IMR-90 (cell line): ENCODE results near the gene SIK3. TPM values are rescaled to one million over a fixed set of nuclear protein-coding genes. Genes with fewer than 3 reads are reported as not detected.
A peak's percentile ranks its signal among the peaks of the same experiment; 100 is the strongest.
"Not testable (repeated sequence)": the region's sequence is repeated elsewhere in the genome, so short reads cannot be mapped to it uniquely, and the experiment has no call there.

Experiments
- ATAC-seq: fragments of 200-7000 bp; cut with Tn5 transposase; 2 replicates; pipeline ENCODE4 v1.9.1; 2020; ENCODE audit warnings: low read depth, mild to moderate bottlenecking, moderate library complexity
- BruUV-seq: library from RNA; stranded (reverse); fragments of 400-500 nt; replicated peaks from 2 replicates; lab custom pipeline; 2021; lab: Mats Ljungman, UMichigan
- CTCF ChIA-PET: fragments of 300-600 bp; formaldehyde crosslinking; extraction: SDS; loops from one replicate; lab custom pipeline; 2021; ENCODE audit warnings: antibody characterized with exemption; lab: Yijun Ruan, JAX
- POLR2A ChIA-PET: fragments of 300-600 bp; sonication (Branson Sonifier 250); formaldehyde crosslinking; loops from one replicate; lab custom pipeline; 2022; ENCODE audit warnings: antibody characterized with exemption; ENCODE audit not compliant: unreplicated experiment; lab: Charles Lee
- DNase-seq: peaks from one replicate; pipeline ENCODE4 v3.0.0; 2013
- H2AFZ ChIP-seq: replicated peaks from 2 replicates; pipeline ENCODE3; 2013; ENCODE audit warnings: low read length, mild to moderate bottlenecking; ENCODE audit not compliant: poor library complexity
- H2AK5ac ChIP-seq: 2 replicates; pipeline ENCODE4 v1.6.1; 2013; ENCODE audit warnings: low read depth, low read length, inconsistent platforms
- H2AK9ac ChIP-seq: replicated peaks from 2 replicates; pipeline ENCODE3; 2013; ENCODE audit warnings: mild to moderate bottlenecking, low read depth, low read length, moderate library complexity; ENCODE audit not compliant: poor library complexity
- H2BK120ac ChIP-seq: 2 replicates; pipeline ENCODE4 v1.6.1; 2013; ENCODE audit warnings: low read depth, low read length, inconsistent platforms
- H2BK15ac ChIP-seq: 3 replicates; pipeline ENCODE4 v1.6.1; 2013; ENCODE audit warnings: low read depth, low read length, inconsistent platforms
- H2BK20ac ChIP-seq: 2 replicates; pipeline ENCODE4 v1.6.1; 2013; ENCODE audit warnings: low read depth, mild to moderate bottlenecking, inconsistent platforms, low read length, moderate library complexity
- H2BK5ac ChIP-seq: 2 replicates; pipeline ENCODE4 v1.6.1; 2013; ENCODE audit warnings: mild to moderate bottlenecking, low read depth, low read length, inconsistent platforms; ENCODE audit not compliant: poor library complexity, severe bottlenecking
- H3K14ac ChIP-seq: replicated peaks from 2 replicates; pipeline ENCODE4 v1.6.1; 2013; ENCODE audit warnings: low read depth, low read length, inconsistent platforms
- H3K18ac ChIP-seq: 2 replicates; pipeline ENCODE4 v1.6.1; 2013; ENCODE audit warnings: low read depth, low read length, control low read depth
- H3K23ac ChIP-seq: 2 replicates; pipeline ENCODE4 v1.6.1; 2013; ENCODE audit warnings: low read depth, low read length, inconsistent platforms
- H3K27ac ChIP-seq: 2 replicates; pipeline ENCODE4 v1.5.1; 2013; ENCODE audit warnings: mild to moderate bottlenecking, control low read depth, low read length; ENCODE audit not compliant: insufficient read depth
- H3K27me3 ChIP-seq: 2 replicates; pipeline ENCODE4 v1.6.1; 2013; ENCODE audit warnings: low read length; ENCODE audit not compliant: control insufficient read depth, insufficient read depth
- H3K36me3 ChIP-seq: 2 replicates; pipeline ENCODE4 v1.6.1; 2013; ENCODE audit warnings: low read length, mixed read lengths; ENCODE audit not compliant: control insufficient read depth, insufficient read depth
- H3K4ac ChIP-seq: 2 replicates; pipeline ENCODE4 v1.6.1; 2013; ENCODE audit warnings: low read depth, low read length, inconsistent platforms
- H3K4me1 ChIP-seq: 2 replicates; pipeline ENCODE4 v1.6.1; 2013; ENCODE audit warnings: low read length, mixed read lengths; ENCODE audit not compliant: control insufficient read depth, insufficient read depth
- H3K4me2 ChIP-seq: 2 replicates; pipeline ENCODE4 v1.6.1; 2013; ENCODE audit warnings: low read depth, mild to moderate bottlenecking, control low read depth, low read length, moderate library complexity
- H3K4me3 ChIP-seq: 2 replicates; pipeline ENCODE4 v1.5.1; 2013; ENCODE audit warnings: low read depth, mild to moderate bottlenecking, control low read depth, low read length, moderate library complexity; ENCODE audit not compliant: insufficient read depth
- H3K56ac ChIP-seq: 2 replicates; pipeline ENCODE4 v1.6.1; 2013; ENCODE audit warnings: low read length, inconsistent platforms; ENCODE audit not compliant: insufficient read depth; ENCODE audit errors: extremely low read depth
- H3K79me1 ChIP-seq, 2 experiments: 2 replicates each; pipeline ENCODE4 v1.6.1; 2013; ENCODE audit warnings: low read length in 2 of 2, inconsistent platforms in 1 of 2, low read depth in 1 of 2
- H3K9ac ChIP-seq: 2 replicates; pipeline ENCODE4 v1.6.1; 2013; ENCODE audit warnings: low read depth, low read length, control low read depth
- H3K9me1 ChIP-seq: 2 replicates; pipeline ENCODE4 v1.6.1; 2013; ENCODE audit warnings: low read length, inconsistent platforms; ENCODE audit not compliant: insufficient read depth
- H3K9me3 ChIP-seq: 2 replicates; pipeline ENCODE4 v1.6.1; 2013; ENCODE audit warnings: low read length; ENCODE audit not compliant: control insufficient read depth, insufficient read depth
- H4K20me1 ChIP-seq: 2 replicates; pipeline ENCODE4 v1.6.1; 2013; ENCODE audit warnings: low read length, inconsistent platforms; ENCODE audit not compliant: insufficient read depth
- H4K5ac ChIP-seq: 2 replicates; pipeline ENCODE4 v1.6.1; 2013; ENCODE audit warnings: mild to moderate bottlenecking, low read depth, low read length, control low read depth
- H4K8ac ChIP-seq, 2 experiments: 2 replicates each; pipeline ENCODE4 v1.6.1; 2013; ENCODE audit warnings: low read depth in 2 of 2, low read length in 2 of 2, control low read depth in 1 of 2, inconsistent platforms in 1 of 2
- H4K91ac ChIP-seq: 2 replicates; pipeline ENCODE4 v1.6.1; 2013; ENCODE audit warnings: low read depth, low read length, inconsistent platforms; ENCODE audit not compliant: insufficient read depth
- MAFK ChIP-seq: IDR thresholded peaks from 2 replicates; pipeline ENCODE4 v1.6.1; 2012; ENCODE audit warnings: low read depth, low read length, improper control_type of control experiment
- RAD21 ChIP-seq: IDR thresholded peaks from 2 replicates; pipeline ENCODE4 v1.6.1; 2012; ENCODE audit warnings: low read length, improper control_type of control experiment
- USF2 ChIP-seq: fragments of 150-350 bp; IDR thresholded peaks from 2 replicates; pipeline ENCODE4 v1.6.1; 2017; ENCODE audit warnings: mild to moderate bottlenecking, antibody characterized with exemption, low read length, low read depth
- WGBS, 2 experiments: methylation state at CpG; one replicate each; pipeline versions ENCODE4 v1.1.5 to v1.1.7; 2013; ENCODE audit warnings: missing lambda C conversion rate in 2 of 2; ENCODE audit not compliant: insufficient read length in 1 of 2; ENCODE audit errors: extremely low coverage in 2 of 2; 5-methylcytosine and 5-hydroxymethylcytosine counted together
- dilution Hi-C: fragments of 300-500 bp; cut with HindIII; formaldehyde crosslinking; loops from one replicate; pipeline ENCODE4 v1.14.3; 2018; ENCODE audit warnings: low sequenced_read_pairs; ENCODE audit not compliant: unreplicated experiment
- in situ Hi-C: fragments of 300-500 bp; cut with MboI; formaldehyde crosslinking; loops from 3 replicates; pipeline ENCODE4 v1.14.3; 2019; ENCODE audit warnings: low sequenced_read_pairs, inconsistent platforms, mixed read lengths
- intact Hi-C: fragments of 100-400 bp; cut with micrococcal nuclease; formaldehyde crosslinking; loops from 2 replicates; pipeline ENCODE4 v1.10.0; 2022
- polyA plus RNA-seq, 3 experiments: library from polyadenylated mRNA; depleted of rRNA; stranded (reverse); fragments of >200 nt; gene quantifications; 2 replicates each; pipeline ENCODE4 v1.2.3, GENCODE V29; 2012; ENCODE audit warnings: low replicate concordance in 1 of 3
- total RNA-seq: library from RNA; depleted of rRNA; stranded (reverse); fragments of >200 nt; gene quantifications from 2 replicates; pipeline ENCODE4 v1.2.3, GENCODE V29; 2012

The SIK3 gene
- total and polyA plus RNA-seq, 2 of the 4 experiments (the other 2 are of a cell fraction) = 8.2 to 9.1 TPM

GRCh38 chr11:116835042-116835772 lies 263.0 kb downstream of the SIK3 start (continued):
- TF ChIP-seq USF2 (no peak), RAD21 (no peak), MAFK (no peak)

- H3K4ac ChIP-seq, H4K20me1 ChIP-seq, POLR2A ChIA-PET, H4K5ac ChIP-seq, H2AFZ ChIP-seq, H3K4me2 ChIP-seq, H3K27me3 ChIP-seq, in situ Hi-C loops, intact Hi-C loops, H2BK5ac ChIP-seq, H3K18ac ChIP-seq, H3K14ac ChIP-seq, dilution Hi-C loops, H3K56ac ChIP-seq, H2BK120ac ChIP-seq, H3K4me1 ChIP-seq, H3K9me3 ChIP-seq, BruUV-seq, H3K4me3 ChIP-seq, H3K9me1 ChIP-seq, CTCF ChIA-PET, H2BK15ac ChIP-seq, ATAC-seq, H3K23ac ChIP-seq, H4K8ac ChIP-seq, H3K27ac ChIP-seq, H3K9ac ChIP-seq, H3K36me3 ChIP-seq, H4K91ac ChIP-seq, H3K79me1 ChIP-seq, H2BK20ac ChIP-seq, DNase-seq: not testable (repeated sequence)
- Histone ChIP-seq H2AK5ac (0 out of 2 replicates have a peak overlapping the region, but pooled peaks have one; percentile 16), H2AK9ac (peak overlapping the region; percentile 33)
- 100% methylated on average over 1 of the region's 13 CpGs; no CpG with 5 or more reads in 1 of the 2 experiments for WGBS, 2 experiments
Observed at GRCh38 chr11:116834535-116835041, 263.6 kb downstream of the SIK3 start.
